Measurements from ENCODE around the gene PLBD1.

PLBD1 gene

DNA sequence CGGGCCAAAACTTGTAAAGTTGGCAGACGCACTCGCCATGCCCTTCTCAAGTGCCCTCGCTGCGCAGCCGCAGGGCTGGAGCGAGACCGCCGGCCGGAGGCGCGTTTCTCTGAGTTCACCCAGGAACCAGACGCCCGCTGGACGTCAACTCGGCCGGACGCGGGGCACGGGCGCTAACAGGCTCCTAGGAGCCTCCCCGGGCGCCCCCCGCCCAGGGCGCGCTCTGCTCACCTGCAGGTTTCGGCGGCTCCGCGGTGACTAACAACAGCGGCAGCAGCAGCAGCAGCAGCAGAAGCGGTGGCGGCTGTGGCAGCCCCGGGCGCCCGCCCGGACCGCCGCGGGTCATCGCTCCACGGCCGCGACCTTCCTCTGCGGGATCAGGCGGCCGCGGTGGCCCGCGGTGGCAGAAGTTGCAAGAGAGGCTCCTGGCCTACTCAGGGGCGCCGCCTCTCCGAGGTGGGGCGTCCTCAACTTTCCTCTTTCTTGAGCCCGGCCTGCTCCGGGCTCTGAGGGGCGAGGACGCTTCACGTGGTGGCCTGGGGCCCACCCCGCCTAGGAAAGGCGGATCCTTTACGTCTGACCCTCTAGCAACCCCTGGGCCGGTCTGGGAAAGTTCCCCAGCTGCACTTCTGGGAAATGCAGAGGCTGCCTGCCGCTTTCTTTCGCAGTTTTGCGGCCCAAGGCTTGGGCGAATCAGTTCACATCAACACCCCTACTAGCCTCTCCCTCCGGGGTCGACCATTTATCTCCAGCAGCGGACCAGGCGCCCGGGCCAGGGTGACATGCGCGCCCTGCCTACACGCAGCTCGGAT lies at the start of gene PLBD1:
PLBD1 (minus strand) TSS at position 533 of the 812 bp plus-strand sequence; CDS start at position 346, 187 bp downstream.
- DNase-seq, result no peak

GRCh38 chr12:14614704-14615121 lies 47.0 kb upstream of the PLBD1 start:
- no peak for DNase-seq

GRCh38 chr12:14613718-14614117 lies 46.0 kb upstream of the PLBD1 start:
- no peak for DNase-seq

DNA sequence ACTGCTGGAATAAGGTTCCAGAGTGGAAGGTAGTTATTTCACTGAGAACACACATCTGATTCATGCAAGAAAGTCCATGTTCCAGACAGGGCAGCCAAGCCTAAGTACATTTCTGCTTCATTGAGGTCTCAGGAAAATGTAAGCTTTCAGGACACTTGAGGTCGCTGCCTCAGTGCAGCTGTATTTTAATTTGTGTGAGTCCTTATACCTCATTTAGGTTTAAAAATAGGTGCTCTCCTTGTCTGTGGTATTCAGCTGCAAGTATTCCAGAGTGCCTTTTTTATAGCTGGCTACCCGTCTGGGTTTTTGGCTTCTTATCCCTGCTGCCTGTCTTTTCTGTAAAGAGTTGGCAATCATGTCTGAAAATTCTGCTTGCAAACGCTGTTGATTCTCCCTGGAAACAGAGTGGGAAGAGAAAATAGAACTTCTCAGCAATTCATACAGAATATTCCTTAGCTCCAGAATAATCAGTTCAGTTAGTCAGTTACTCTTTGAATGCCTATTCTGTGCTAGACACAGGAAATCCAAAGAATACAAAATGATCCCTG lies 45.3 kb upstream of the PLBD1 start:
- no peak for DNase-seq

- DNase-seq, result no peak
These were observed 44.6 kb upstream of the PLBD1 start for GRCh38 chr12:14612250-14612649.

DNA sequence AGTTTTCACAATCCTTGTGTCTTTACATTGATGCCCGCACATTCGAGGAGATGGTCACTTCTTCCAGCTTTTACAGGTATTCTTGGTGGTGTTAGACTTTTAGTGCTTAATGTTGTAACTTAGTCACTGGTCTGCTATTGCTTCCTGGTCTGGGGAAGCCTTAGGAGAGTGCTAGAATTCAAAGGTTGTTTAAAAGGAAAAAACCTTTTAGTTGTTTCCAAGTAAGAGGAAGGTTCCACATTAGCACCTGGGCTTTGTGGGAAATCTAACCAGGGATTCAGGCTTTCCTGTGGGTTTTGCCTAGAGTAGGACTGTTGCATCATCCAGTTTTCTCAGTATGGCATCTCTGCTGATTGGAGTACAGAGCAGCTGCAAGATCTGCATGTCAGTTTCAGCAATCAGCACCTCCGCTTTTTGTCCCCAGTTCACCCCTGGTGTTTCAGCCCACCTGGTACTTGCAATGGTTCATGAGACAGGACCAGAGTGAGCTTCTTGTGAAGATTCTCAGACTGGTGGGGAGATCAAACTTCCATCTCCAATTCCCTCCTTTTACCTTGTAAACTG lies 44.0 kb upstream of the PLBD1 start:
- no peak for DNase-seq

- no peak for DNase-seq
These were observed 39.9 kb upstream of the PLBD1 start for GRCh38 chr12:14607568-14607967.

GRCh38 chr12:14605401-14605989 lies 37.8 kb upstream of the PLBD1 start:
- DNase-seq, result no peak

DNA sequence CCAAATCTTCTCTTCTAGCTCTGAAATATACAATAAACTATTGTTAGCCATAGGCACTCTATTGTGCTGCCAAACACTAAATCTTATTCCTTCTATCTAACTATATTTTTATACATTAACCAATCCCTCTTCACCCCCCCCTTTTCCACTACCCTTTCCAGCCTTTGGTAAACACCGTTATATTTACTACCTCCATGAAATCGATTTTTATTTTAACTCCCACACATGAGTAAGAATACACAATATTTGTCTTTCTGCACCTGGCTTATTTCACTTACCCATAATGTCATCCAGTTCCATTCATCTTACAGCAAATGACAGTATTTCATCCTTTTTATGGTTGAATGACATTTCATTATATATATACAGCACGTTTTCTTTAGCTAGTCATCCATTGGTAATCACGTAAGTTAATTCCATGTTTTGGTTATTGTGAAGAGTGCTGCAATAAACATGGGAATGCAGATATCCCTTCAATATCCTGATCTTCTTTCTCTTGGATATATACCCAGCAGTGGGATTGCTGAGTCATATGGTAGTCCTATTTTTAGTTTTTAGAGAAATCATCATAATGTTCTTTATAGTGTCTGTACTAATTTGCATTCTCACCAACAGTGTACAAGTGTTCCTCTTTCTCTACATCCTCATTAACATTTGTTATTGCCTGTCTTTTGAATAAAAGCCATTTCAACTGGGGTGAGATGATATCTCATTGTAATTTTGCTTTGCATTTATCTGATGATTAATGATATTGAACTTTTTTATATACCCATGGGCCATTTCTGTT lies 34.2 kb upstream of the PLBD1 start:
- no peak for DNase-seq

DNA sequence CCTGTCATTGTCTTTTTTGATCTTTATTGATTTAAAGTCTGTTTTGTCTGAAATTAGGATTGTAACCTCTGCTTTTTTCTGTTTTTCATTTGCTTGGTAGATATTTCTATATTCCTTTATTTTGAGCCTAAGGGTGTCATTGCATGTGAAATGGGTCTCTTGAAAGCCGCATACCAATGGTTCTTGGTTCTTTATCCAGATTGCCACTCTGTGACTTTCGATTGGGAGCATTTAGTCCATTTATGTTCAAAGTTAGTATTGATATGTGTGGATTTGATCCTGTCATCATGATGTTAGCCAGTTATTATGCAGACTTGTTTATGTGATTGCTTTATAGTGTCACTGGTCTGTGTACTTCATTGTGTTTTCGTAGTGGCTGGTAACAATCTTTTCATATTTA lies 29.8 kb upstream of the PLBD1 start:
- no peak for DNase-seq

- no peak for DNase-seq
These were observed 24.0 kb upstream of the PLBD1 start for GRCh38 chr12:14591719-14592118.

GRCh38 chr12:14589169-14590004 lies 21.7 kb upstream of the PLBD1 start:
- no peak for DNase-seq

DNA sequence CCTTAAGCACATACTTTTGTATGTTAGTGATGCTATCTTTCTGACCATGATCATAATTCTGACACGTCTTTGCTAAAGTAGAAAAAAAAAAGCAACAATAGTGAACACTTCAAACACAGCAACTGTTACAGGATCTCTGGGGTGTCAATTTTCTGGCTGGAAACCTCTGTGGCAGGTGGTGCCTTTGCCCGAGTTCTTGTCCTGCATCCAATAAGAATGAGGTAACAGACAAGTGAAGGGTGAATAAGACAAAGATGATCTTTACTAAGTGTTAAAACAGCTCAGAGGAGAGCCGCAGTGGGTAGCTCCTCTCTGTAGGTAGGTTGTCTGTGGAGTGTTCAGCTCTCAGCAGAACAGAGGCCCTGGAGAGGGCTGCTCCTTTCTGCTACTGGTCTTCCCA lies 20.9 kb upstream of the PLBD1 start:
- no peak for DNase-seq

DNA sequence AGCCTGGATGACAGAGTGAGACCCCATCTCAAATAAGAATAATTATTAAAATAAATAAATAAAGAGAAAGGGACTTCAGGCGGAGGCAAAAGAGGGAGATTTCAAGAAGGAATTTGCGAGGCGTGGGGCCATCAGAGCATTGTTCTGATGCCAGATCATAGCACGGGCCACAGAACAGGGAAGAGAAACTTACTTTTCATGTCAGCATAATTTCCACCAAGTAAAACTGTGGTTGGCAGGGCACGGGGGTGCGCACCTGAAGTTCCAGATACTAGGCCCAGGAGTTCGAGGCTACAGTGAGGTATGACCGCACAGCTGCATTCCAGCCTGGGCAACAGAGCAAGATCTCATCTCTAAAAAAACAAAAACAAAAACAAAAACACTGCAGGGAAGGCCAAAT lies 11.0 kb upstream of the PLBD1 start:
- no peak for DNase-seq

- DNase-seq, result no peak
These were observed 9.7 kb upstream of the PLBD1 start for GRCh38 chr12:14577344-14577743.

DNA sequence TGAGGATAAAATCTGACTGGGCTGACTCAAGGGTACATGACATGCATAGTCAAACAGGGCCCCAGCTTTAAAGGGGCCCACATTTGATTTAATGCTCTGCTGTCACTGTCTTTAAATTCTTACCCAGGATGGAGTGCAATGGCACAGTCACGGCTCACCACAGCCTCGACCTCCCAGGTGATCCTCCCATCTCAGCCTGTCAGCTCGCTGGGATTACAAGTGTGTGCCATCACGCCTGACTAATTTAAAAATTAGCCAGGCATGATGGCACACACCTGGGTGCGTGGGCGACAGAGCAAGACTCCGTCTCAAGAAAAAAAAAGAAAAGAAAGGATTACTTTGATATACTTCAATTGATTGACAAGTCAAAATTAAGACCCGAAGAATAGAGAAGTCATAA lies 9.2 kb upstream of the PLBD1 start:
- DNase-seq, result no peak

DNA sequence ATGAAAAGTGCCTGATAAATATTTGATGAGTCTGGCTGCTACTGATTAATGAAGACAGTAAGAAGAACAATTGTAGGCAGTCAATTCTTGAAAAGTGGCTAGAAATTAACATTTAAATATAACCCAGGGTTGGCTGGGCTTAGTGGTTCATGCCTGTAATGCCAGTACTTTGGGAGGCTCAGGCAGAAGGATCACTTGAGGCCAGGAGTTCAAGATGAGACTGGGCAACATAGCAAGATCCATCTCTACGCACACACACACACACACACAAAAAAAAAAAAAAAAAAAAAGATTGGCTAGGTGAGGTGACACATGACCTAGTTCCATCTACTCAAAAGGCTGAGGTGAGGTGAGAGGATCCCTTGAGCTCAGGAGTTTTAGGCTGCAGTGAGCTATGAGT lies 7.9 kb upstream of the PLBD1 start:
- no peak for DNase-seq

- DNase-seq, result no peak
These were observed 5.4 kb upstream of the PLBD1 start for GRCh38 chr12:14573118-14573517.

GRCh38 chr12:14572401-14572800 lies 4.7 kb upstream of the PLBD1 start:
- DNase-seq, result no peak

GRCh38 chr12:14571779-14572178 lies 4.1 kb upstream of the PLBD1 start:
- no peak for DNase-seq

- DNase-seq, result no peak
These were observed 2.5 kb upstream of the PLBD1 start for GRCh38 chr12:14570231-14570630.

DNA sequence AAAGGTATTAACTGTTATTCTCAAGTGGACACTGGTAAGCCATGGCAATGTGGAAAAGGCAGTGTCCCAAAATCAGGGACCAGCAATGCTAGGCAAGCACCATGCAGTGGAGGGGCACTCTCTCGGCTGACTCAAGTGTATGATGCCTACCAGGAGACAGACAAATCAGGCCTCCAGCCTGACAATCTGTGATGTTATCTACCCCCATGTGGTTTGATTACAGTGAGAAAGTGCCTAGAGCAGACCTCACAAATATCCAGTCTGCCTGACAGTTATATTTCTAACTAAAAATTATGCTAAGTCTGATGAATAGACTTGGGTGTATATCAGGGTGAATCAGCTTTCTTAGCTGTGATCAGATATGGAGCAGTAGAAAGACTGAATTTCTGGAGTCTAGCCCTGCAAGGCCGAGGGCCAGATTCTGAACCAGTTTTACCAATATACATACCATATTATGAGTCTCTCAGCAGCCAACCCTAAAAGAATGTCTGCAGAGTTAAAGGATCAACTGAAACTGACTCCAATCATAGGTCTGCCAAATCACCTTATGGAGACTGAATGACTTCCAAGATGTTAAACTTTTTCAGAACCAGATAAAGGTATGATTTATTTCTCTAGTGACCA lies 3.2 kb downstream of the PLBD1 start:
- no peak for DNase-seq

All from NCI-H2029 treated with DMSO at 0.1 percent for 48 hours (cell line).